Caco-2 (cell line): ENCODE results near the gene PLG. TPM values are rescaled to one million over a fixed set of nuclear protein-coding genes. Genes with fewer than 3 reads are reported as not detected.

Experiments used
- BruUV-seq: library from RNA; stranded (reverse); fragments of 400-500 nt; replicated peaks from 2 replicates; lab custom pipeline; 2021; lab: Mats Ljungman, UMichigan
- CTCF ChIA-PET: fragments of 300-600 bp; sonication (Branson Sonifier 250); formaldehyde crosslinking; loops from one replicate; lab custom pipeline; 2022; ENCODE audit warnings: antibody characterized with exemption; lab: Charles Lee
- POLR2A ChIA-PET: fragments of 300-600 bp; sonication (Branson Sonifier 250); formaldehyde crosslinking; loops from one replicate; lab custom pipeline; 2022; ENCODE audit warnings: antibody characterized with exemption; lab: Charles Lee
- DNase-seq, 2 experiments: peaks; one replicate each; pipeline versions ENCODE4 v3.0.0 to v3.0.0-alpha.2; 2020 to 2022
- H3K27me3 ChIP-seq: replicated peaks from 2 replicates; pipeline ENCODE4 v1.6.0; 2011; ENCODE audit warnings: low read length; ENCODE audit not compliant: control insufficient read depth, insufficient read depth
- H3K36me3 ChIP-seq: 2 replicates; pipeline ENCODE4 v1.5.1; 2011; ENCODE audit warnings: low read length; ENCODE audit not compliant: control insufficient read depth, insufficient read depth
- H3K4me1 ChIP-seq: fragments of 250-450 bp; sonication (Bioruptor Pico); 2 replicates; pipeline ENCODE4 v1.5.1; 2020; ENCODE audit warnings: mild to moderate bottlenecking
- H3K4me3 ChIP-seq: 2 replicates; pipeline ENCODE4 v1.5.1; 2011; ENCODE audit warnings: low read depth, mild to moderate bottlenecking, control low read depth, low read length
- H3K9me3 ChIP-seq: fragments of 250-450 bp; sonication (Bioruptor Pico); 2 replicates; pipeline ENCODE4 v1.5.1; 2020; ENCODE audit warnings: mild to moderate bottlenecking, moderate library complexity
- H3K27ac Mint-ChIP-seq: one replicate; pipeline ENCODE4 v1.8.0; 2022; ENCODE audit warnings: mixed read lengths; ENCODE audit not compliant: unreplicated experiment
- H3K27me3 Mint-ChIP-seq: one replicate; pipeline ENCODE4 v1.8.0; 2022; ENCODE audit warnings: mixed read lengths; ENCODE audit not compliant: insufficient read depth, unreplicated experiment
- H3K36me3 Mint-ChIP-seq: one replicate; pipeline ENCODE4 v1.8.0; 2022; ENCODE audit warnings: mild to moderate bottlenecking, mixed read lengths; ENCODE audit not compliant: insufficient read depth, unreplicated experiment
- H3K4me1 Mint-ChIP-seq: one replicate; pipeline ENCODE4 v1.8.0; 2022; ENCODE audit warnings: low read depth, mixed read lengths; ENCODE audit not compliant: unreplicated experiment
- H3K4me3 Mint-ChIP-seq: one replicate; pipeline ENCODE4 v1.8.0; 2022; ENCODE audit warnings: mild to moderate bottlenecking, moderate library complexity, mixed read lengths; ENCODE audit not compliant: unreplicated experiment
- H3K9me3 Mint-ChIP-seq: one replicate; pipeline ENCODE4 v1.8.0; 2022; ENCODE audit warnings: mixed read lengths; ENCODE audit not compliant: unreplicated experiment
- intact Hi-C: fragments of 100-400 bp; cut with micrococcal nuclease; formaldehyde crosslinking; loops from one replicate; pipeline ENCODE4 v1.10.0; 2022; ENCODE audit not compliant: unreplicated experiment
- total RNA-seq: library from RNA; stranded (reverse); gene quantifications from 2 replicates; pipeline ENCODE4 v1.2.3, GENCODE V29; 2022
- TF ChIP-seq, protein P1 (sequence below), 2 experiments: fragments of 200-600 bp in 1 of 2; IDR thresholded peaks; 1 replicate in 1 of 2; 2 replicates in 1 of 2; pipeline versions ENCODE4 v1.5.1 to v1.8.0; 2011 to 2022; ENCODE audit warnings: antibody characterized with exemption in 1 of 2, control low read depth in 1 of 2, inconsistent platforms in 1 of 2, low read depth in 1 of 2, low read length in 1 of 2, mild to moderate bottlenecking in 1 of 2, moderate library complexity in 1 of 2; ENCODE audit not compliant: insufficient read depth in 1 of 2, severe bottlenecking in 1 of 2, unreplicated experiment in 1 of 2

PLG gene
- total RNA-seq, 1 experiment from 2014 or later, result not detected

DNA sequence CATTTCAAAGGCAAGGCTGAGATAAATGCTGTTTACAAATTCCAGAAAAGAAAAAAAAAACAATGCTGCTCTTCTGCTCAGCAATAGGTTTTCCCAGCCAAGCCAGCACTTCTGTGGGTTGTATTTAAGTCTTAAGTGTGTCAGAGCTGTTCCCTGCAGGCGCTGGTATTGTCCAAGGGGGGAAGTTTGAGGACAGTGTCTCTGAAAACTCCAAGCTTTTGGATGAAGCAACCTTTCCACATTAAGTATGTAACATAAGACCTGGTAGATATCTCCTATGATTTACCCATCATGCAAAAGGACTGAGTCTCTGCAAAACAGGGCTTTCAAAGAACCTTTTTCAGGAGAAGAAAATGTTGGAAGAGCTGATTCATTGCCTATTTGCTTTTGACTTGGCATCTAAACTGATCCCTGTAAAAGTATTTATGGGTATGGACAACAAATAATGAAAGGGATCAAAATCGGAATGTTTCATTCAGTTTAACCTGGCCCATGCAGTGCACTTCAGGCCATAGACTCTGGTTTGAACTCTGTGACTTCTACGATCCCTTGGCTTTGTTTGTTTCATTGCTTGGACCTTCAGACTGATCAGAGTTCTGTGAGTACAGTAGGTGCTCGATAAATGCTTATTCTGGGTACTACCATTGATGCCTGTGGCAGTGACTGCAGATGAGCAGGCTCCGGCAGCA, 16.1 kb upstream of the PLG start:
- Histone ChIP-seq H3K4me3 (peak overlapping the region; percentile 14; the same call in 1 of the 2 replicates), H3K27me3 (no peaks in the 10 kb centered on the region), H3K36me3 (no peaks in the 10 kb centered on the region; the same call in 1 of the 2 replicates), H3K9me3 (0 out of 2 replicates have a peak, but pooled peaks cover 3% of the 10 kb centered on the region), H3K4me1 (no peaks in the 10 kb centered on the region)
- Mint-ChIP-seq H3K27ac (no peak overlapping the region), H3K4me3 (peak overlapping the region; percentile 68), H3K4me1 (no peaks in the 10 kb centered on the region), H3K36me3 (no peaks in the 10 kb centered on the region), H3K9me3 (no peaks in the 10 kb centered on the region), H3K27me3 (peaks cover 5% of the 10 kb centered on the region)
- intact Hi-C loops, result no loop called here
- ChIA-PET CTCF (no interaction called here), POLR2A (no interaction called here)
- TF ChIP-seq, protein P1, sequence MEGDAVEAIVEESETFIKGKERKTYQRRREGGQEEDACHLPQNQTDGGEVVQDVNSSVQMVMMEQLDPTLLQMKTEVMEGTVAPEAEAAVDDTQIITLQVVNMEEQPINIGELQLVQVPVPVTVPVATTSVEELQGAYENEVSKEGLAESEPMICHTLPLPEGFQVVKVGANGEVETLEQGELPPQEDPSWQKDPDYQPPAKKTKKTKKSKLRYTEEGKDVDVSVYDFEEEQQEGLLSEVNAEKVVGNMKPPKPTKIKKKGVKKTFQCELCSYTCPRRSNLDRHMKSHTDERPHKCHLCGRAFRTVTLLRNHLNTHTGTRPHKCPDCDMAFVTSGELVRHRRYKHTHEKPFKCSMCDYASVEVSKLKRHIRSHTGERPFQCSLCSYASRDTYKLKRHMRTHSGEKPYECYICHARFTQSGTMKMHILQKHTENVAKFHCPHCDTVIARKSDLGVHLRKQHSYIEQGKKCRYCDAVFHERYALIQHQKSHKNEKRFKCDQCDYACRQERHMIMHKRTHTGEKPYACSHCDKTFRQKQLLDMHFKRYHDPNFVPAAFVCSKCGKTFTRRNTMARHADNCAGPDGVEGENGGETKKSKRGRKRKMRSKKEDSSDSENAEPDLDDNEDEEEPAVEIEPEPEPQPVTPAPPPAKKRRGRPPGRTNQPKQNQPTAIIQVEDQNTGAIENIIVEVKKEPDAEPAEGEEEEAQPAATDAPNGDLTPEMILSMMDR (IDR thresholded peaks at IDR 0.05; ENCODE audit: insufficient read depth in 1 of 2, low read depth in 1 of 2, low read length in 1 of 2, severe bottlenecking in 1 of 2, unreplicated experiment in 1 of 2), result no peak
- no TSS peak for BruUV-seq
- DNase-seq, result no peak

DNA sequence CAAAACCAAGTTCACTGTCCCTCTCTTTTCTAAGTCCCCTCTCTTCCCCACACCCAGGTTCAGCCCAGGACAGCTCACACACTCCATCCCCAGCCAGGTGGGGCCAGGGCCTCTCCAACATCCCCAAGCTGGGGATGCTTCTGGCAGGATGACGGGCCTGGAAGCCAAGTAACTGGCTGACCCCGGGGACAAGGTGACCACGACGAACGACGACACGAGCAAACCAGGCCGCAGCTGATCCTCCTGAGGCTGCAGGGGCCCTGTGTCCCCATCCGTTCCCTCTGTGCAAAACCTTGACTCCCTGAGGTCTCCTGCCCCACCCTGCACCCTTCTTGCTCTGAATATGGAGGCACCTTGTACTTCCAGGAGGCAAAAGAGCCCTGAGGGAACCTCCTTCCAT, 11.6 kb upstream of the PLG start:
- POLR2A ChIA-PET, result no interaction called here
- H3K27me3 ChIP-seq, result no peaks in the 10 kb centered on the region
- H3K27me3 Mint-ChIP-seq, result peaks cover 6% of the 10 kb centered on the region
- H3K9me3 Mint-ChIP-seq, result peaks cover 10% of the 10 kb centered on the region
- intact Hi-C loops, result no loop called here
- BruUV-seq, result no TSS peak
- no peak for DNase-seq
- H3K4me3 ChIP-seq, result no peak overlapping the region
- H3K27ac Mint-ChIP-seq, result no peak overlapping the region
- no peaks in the 10 kb centered on the region; the same call in 1 of the 2 replicates for H3K36me3 ChIP-seq
- H3K9me3 ChIP-seq, result 0 out of 2 replicates have a peak, but pooled peaks cover 3% of the 10 kb centered on the region
- H3K4me3 Mint-ChIP-seq, result no peak overlapping the region
- H3K36me3 Mint-ChIP-seq, result no peaks in the 10 kb centered on the region
- TF ChIP-seq, protein P1 (IDR thresholded peaks at IDR 0.05; ENCODE audit: insufficient read depth in 1 of 2, low read depth in 1 of 2, low read length in 1 of 2, severe bottlenecking in 1 of 2, unreplicated experiment in 1 of 2), result no peak
- CTCF ChIA-PET, result no interaction called here
- no peaks in the 10 kb centered on the region for H3K4me1 Mint-ChIP-seq
- H3K4me1 ChIP-seq, result no peaks in the 10 kb centered on the region

DNA sequence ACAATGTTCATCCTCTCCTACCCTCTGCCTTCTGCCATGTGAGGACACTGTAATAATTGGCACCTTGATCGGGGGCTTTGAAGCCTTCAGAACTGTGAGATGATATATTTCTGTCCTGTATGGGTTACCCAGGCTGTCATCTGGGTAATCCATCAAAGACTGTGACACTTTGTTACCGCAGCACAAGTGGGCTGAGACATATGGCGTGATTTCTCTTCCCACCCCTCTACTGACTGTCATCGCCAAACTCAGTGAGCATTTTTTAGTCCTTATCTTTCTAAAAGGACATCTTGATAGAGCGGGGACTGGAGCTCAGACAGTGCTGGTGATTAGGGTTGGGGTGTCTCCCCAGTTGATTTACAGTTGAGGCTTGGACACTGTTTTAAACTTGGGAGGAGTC, 10.4 kb upstream of the PLG start:
- Histone ChIP-seq H3K9me3 (0 out of 2 replicates have a peak, but pooled peaks cover 3% of the 10 kb centered on the region), H3K27me3 (no peaks in the 10 kb centered on the region), H3K36me3 (no peaks in the 10 kb centered on the region; the same call in 1 of the 2 replicates), H3K4me1 (no peaks in the 10 kb centered on the region), H3K4me3 (no peak overlapping the region)
- TF ChIP-seq, protein P1 (IDR thresholded peaks at IDR 0.05; ENCODE audit: insufficient read depth in 1 of 2, low read depth in 1 of 2, low read length in 1 of 2, severe bottlenecking in 1 of 2, unreplicated experiment in 1 of 2), result no peak
- Mint-ChIP-seq H3K27me3 (peaks cover 3% of the 10 kb centered on the region), H3K27ac (no peak overlapping the region), H3K9me3 (peaks cover 21% of the 10 kb centered on the region), H3K4me1 (no peaks in the 10 kb centered on the region), H3K4me3 (no peak overlapping the region), H3K36me3 (no peaks in the 10 kb centered on the region)
- ChIA-PET POLR2A (no interaction called here), CTCF (no interaction called here)
- intact Hi-C loops, result no loop called here
- no TSS peak for BruUV-seq
- no peak for DNase-seq
